B cell (primary cell): ENCODE results near the gene TSC22D4. TPM values are rescaled to one million over a fixed set of nuclear protein-coding genes. Genes with fewer than 3 reads are reported as not detected.
"Not testable (repeated sequence)": the region's sequence is repeated elsewhere in the genome, so short reads cannot be mapped to it uniquely, and the experiment has no call there.

Experiments used
- ATAC-seq: fragments of 200-7000 bp; cut with Tn5 transposase; one replicate; pipeline ENCODE4 v1.10.0; 2021; ENCODE audit warnings: low read depth, mild to moderate bottlenecking, moderate number of reproducible peaks, moderate library complexity
- CTCF ChIA-PET: fragments of 350-600 bp; sonication (Branson Sonifier 250); formaldehyde crosslinking; loops from one replicate; lab custom pipeline; 2021; ENCODE audit warnings: antibody characterized with exemption, inconsistent platforms; lab: Charles Lee
- POLR2A ChIA-PET: fragments of 350-600 bp; sonication (Branson Sonifier 250); formaldehyde crosslinking; loops from one replicate; lab custom pipeline; 2021; ENCODE audit warnings: antibody characterized with exemption; lab: Charles Lee
- DNase-seq: peaks from one replicate; pipeline ENCODE4 v3.0.0; 2013
- H2AFZ ChIP-seq: 2 replicates; pipeline ENCODE4 v1.6.1; 2012; ENCODE audit warnings: mild to moderate bottlenecking, low read depth, low read length; ENCODE audit not compliant: insufficient read depth, poor library complexity, severe bottlenecking
- H3K27ac ChIP-seq, 2 donors: 1 replicate in 1 of 2; 2 replicates in 1 of 2; pipeline ENCODE4 v1.5.1; 2012 to 2013; ENCODE audit warnings: low read length in 2 of 2, mild to moderate bottlenecking in 2 of 2, moderate library complexity in 1 of 2
- H3K27me3 ChIP-seq, 4 experiments: fragments of 200-600 bp in 1 of 4; sonication (generic) in 1 of 4; replicated peaks in 1 of 4; 1 replicate in 2 of 4; 2 replicates in 2 of 4; pipeline versions ENCODE4 v1.6.1 to v1.7.0; 2013 to 2016; ENCODE audit warnings: low read length in 3 of 4, mild to moderate bottlenecking in 2 of 4, mixed read lengths in 1 of 4, moderate library complexity in 1 of 4; ENCODE audit not compliant: insufficient read depth in 4 of 4, control insufficient read depth in 3 of 4; ENCODE audit errors: control extremely low read depth in 1 of 4
- H3K36me3 ChIP-seq, 2 experiments: replicated peaks in 1 of 2; 1 replicate in 1 of 2; 2 replicates in 1 of 2; pipeline versions ENCODE4 v1.6.1 to v1.7.1; 2013; ENCODE audit warnings: low read length in 1 of 2; ENCODE audit not compliant: insufficient read depth in 2 of 2, control insufficient read depth in 1 of 2; ENCODE audit errors: control extremely low read depth in 1 of 2, extremely low read depth in 1 of 2
- H3K4me1 ChIP-seq, 2 donors: fragments of 200-600 bp in 1 of 2; sonication (generic) in 1 of 2; 1 replicate in 1 of 2; 2 replicates in 1 of 2; pipeline versions ENCODE4 v1.5.1 to v1.6.1; 2013 to 2017; ENCODE audit warnings: low read length in 2 of 2; ENCODE audit not compliant: control insufficient read depth in 2 of 2, insufficient read depth in 2 of 2
- H3K4me2 ChIP-seq: replicated peaks from 2 replicates; pipeline ENCODE3; 2012; ENCODE audit warnings: mild to moderate bottlenecking, low read depth, low read length; ENCODE audit not compliant: poor library complexity, severe bottlenecking
- H3K4me3 ChIP-seq, 5 experiments: fragments of 200-600 bp in 1 of 5; sonication (generic) in 1 of 5; 1 replicate in 3 of 5; 2 replicates in 2 of 5; pipeline versions ENCODE4 v1.5.1 to v1.7.0; 2011 to 2016; ENCODE audit warnings: low read length in 4 of 5, mild to moderate bottlenecking in 4 of 5, low read depth in 2 of 5, control low read depth in 1 of 5, moderate library complexity in 1 of 5; ENCODE audit not compliant: insufficient read depth in 1 of 5; ENCODE audit errors: control extremely low read depth in 1 of 5, extremely low read depth in 1 of 5
- H3K79me2 ChIP-seq: fragments of 200-600 bp; sonication (generic); one replicate; pipeline ENCODE4 v1.6.0; 2016; ENCODE audit warnings: low read length; ENCODE audit not compliant: control insufficient read depth, insufficient read depth
- H3K9ac ChIP-seq: fragments of 200-600 bp; sonication (generic); 2 replicates; pipeline ENCODE4 v1.6.1; 2017; ENCODE audit warnings: mild to moderate bottlenecking, low read length, moderate library complexity
- H3K9me3 ChIP-seq, 3 donors: one replicate each; pipeline versions ENCODE4 v1.6.1 to v1.7.1; 2013; ENCODE audit warnings: low read length in 2 of 3; ENCODE audit not compliant: control insufficient read depth in 2 of 3, insufficient read depth in 1 of 3; ENCODE audit errors: control extremely low read depth in 1 of 3
- H4K20me1 ChIP-seq: 2 replicates; pipeline ENCODE4 v1.6.0; 2012; ENCODE audit warnings: mild to moderate bottlenecking, low read length; ENCODE audit not compliant: insufficient read depth, control insufficient read depth, poor library complexity, severe bottlenecking
- H3K27ac Mint-ChIP-seq: one replicate; pipeline ENCODE4 v1.8.0; 2021; ENCODE audit warnings: mixed read lengths
- H3K27me3 Mint-ChIP-seq: one replicate; pipeline ENCODE4 v1.8.0; 2021; ENCODE audit warnings: mixed read lengths
- H3K4me1 Mint-ChIP-seq: one replicate; pipeline ENCODE4 v1.8.0; 2021; ENCODE audit warnings: mixed read lengths
- H3K4me3 Mint-ChIP-seq: one replicate; pipeline ENCODE4 v1.8.0; 2021; ENCODE audit warnings: mixed read lengths
- H3K9me3 Mint-ChIP-seq: one replicate; pipeline ENCODE4 v1.8.0; 2022; ENCODE audit warnings: mixed read lengths; ENCODE audit not compliant: insufficient read depth
- CTCF ChIP-seq: fragments of 200-600 bp; IDR thresholded peaks from one replicate; pipeline ENCODE4 v1.8.0; 2022; ENCODE audit warnings: antibody characterized with exemption, mild to moderate bottlenecking
- EZH2 ChIP-seq: IDR thresholded peaks from 2 replicates; pipeline ENCODE4 v1.6.1; 2012; ENCODE audit warnings: borderline replicate concordance, low read depth, mild to moderate bottlenecking, moderate library complexity, low read length; ENCODE audit not compliant: insufficient read depth, poor library complexity, severe bottlenecking
- whole genome bisulfite sequencing: methylation state at CpG from one replicate; pipeline ENCODE4 v1.1.5; 2013; ENCODE audit warnings: missing lambda C conversion rate; ENCODE audit not compliant: insufficient coverage; 5-methylcytosine and 5-hydroxymethylcytosine counted together
- intact Hi-C: fragments of 100-400 bp; cut with micrococcal nuclease; formaldehyde crosslinking; loops from one replicate; pipeline ENCODE4 v1.10.0; 2022
- polyA plus RNA-seq: library from polyadenylated mRNA; depleted of rRNA; stranded (reverse); fragments of >200 nt; gene quantifications from 2 replicates; pipeline ENCODE4 v1.2.3, GENCODE V29; 2012
- total RNA-seq, 2 donors: library from RNA; stranded (reverse); fragments of 120-200 nt in 1 of 2; gene quantifications; 1 replicate in 1 of 2; 2 replicates in 1 of 2; pipeline versions ENCODE4 v1.2.3 to v1.2.4, GENCODE V29; 2013 to 2022

TSC22D4 gene
- total and polyA plus RNA-seq, 2 donors (not counting 1 experiment from before 2014, with no cell fraction given), result 80.2 to 92.8 TPM

GRCh38 chr7:100500743-100501142 is 21.7 kb upstream of the TSC22D4 start:
- WGBS, result 92% methylated on average over 1 of the region's 2 CpGs
- H3K4me2 ChIP-seq, H3K27me3 Mint-ChIP-seq, H3K4me1 ChIP-seq, POLR2A ChIA-PET, H3K9ac ChIP-seq, H3K79me2 ChIP-seq, H4K20me1 ChIP-seq, H3K36me3 ChIP-seq, H2AFZ ChIP-seq, H3K9me3 Mint-ChIP-seq, H3K27me3 ChIP-seq, DNase-seq, H3K9me3 ChIP-seq, H3K4me3 ChIP-seq, intact Hi-C loops, H3K4me3 Mint-ChIP-seq, H3K27ac ChIP-seq, ATAC-seq, H3K27ac Mint-ChIP-seq, H3K4me1 Mint-ChIP-seq: not testable (repeated sequence)
- CTCF ChIA-PET, result interaction anchor here (0.6 kb wide), 1 partner anchor 59 kb away, joined by 3 read pairs; no protein-coding TSS in a partner anchor

DNA sequence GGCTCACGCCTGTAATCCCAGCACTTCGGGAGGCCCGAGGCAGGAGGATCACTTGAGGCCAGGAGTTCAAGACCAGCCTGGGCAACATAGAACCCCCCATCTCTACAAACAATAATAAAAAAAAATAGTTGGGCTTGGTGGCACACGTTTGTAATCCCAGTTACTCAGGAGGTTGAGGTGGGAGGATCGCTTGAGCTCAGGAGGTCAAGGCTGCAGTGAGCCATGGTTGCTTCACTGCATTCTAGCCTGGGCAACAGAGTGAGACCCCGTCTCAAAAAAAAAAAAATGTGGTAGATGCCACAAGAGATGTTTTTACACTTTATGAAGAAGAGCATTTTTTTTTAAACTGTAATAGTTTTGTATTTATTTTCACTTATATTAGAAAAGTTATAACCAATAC is 17.5 kb upstream of the TSC22D4 start:
- H3K36me3 ChIP-seq, result no peaks in the 10 kb centered on the region
- Mint-ChIP-seq H3K27ac (no peak overlapping the region), H3K4me1 (peaks cover 11% of the 10 kb centered on the region), H3K4me3 (no peak overlapping the region), H3K27me3 (peaks cover 22% of the 10 kb centered on the region), H3K9me3 (no peaks in the 10 kb centered on the region)
- ATAC-seq (no peak), DNase-seq (no peak)
- H3K9ac ChIP-seq, result no peak overlapping the region
- H3K4me2 ChIP-seq, result no peak overlapping the region
- no peak overlapping the region for H3K4me3 ChIP-seq
- intact Hi-C loops, result no loop called here
- peaks cover 0 to 26% (median 9%) of the 10 kb centered on the region in 4 experiments for H3K27me3 ChIP-seq
- H4K20me1 ChIP-seq, result no peaks in the 10 kb centered on the region
- no peak overlapping the region for H2AFZ ChIP-seq
- no peaks in the 10 kb centered on the region for H3K79me2 ChIP-seq
- ChIA-PET CTCF (interaction anchor here (0.7 to 1.7 kb wide), 3 partner anchors 27 to 274 kb away, joined by 4 to 5 read pairs (median 4); no protein-coding TSS in a partner anchor), POLR2A (no interaction called here)
- peaks cover 7 to 13% of the 10 kb centered on the region in 2 donors for H3K4me1 ChIP-seq
- H3K9me3 ChIP-seq, result no peaks in the 10 kb centered on the region
- no peak for TF ChIP-seq CTCF
- TF ChIP-seq EZH2, result no peak
- WGBS, result 100% methylated on average over 1 of the region's 6 CpGs
- H3K27ac ChIP-seq, result no peak overlapping the region
